ENCODE measurements around the gene MGAT1. TPM values are rescaled to one million over a fixed set of nuclear protein-coding genes. Genes with fewer than 3 reads are reported as not detected.

MGAT1 gene
- total and polyA plus RNA-seq, 8 donors: 53.4 to 96.3 (median 68.0) TPM

GRCh38 chr5:180839227-180839626, 36.6 kb upstream of the MGAT1 start:
- no peak for FAIRE-seq
- no peak for ATAC-seq
- H3K27ac ChIP-seq: no peak overlapping the region
- WGBS, 2 donors: 99 to 100% methylated on average over 2 of the region's 2 CpGs
- intact Hi-C loops (cut with DNase I): no loop called here
- H3K27me3 ChIP-seq: no peaks in the 10 kb centered on the region
- H3K9me3 ChIP-seq: no peaks in the 10 kb centered on the region
- no peak overlapping the region for H3K4me3 ChIP-seq
- H3K4me1 ChIP-seq: no peaks in the 10 kb centered on the region
- peaks cover 0 to 11% (median 0%) of the 10 kb centered on the region in 3 donors for H3K36me3 ChIP-seq
- DNase-seq: no peak
- no peak for TF ChIP-seq CTCF (IDR thresholded peaks at IDR 0.05)

- DNase-seq (no peak), ATAC-seq (no peak), FAIRE-seq (no peak)
- intact Hi-C loops (cut with DNase I): no loop called here
- H3K9me3 ChIP-seq: no peaks in the 10 kb centered on the region
- H3K4me1 ChIP-seq: peaks cover 0 to 5% (median 4%) of the 10 kb centered on the region in 3 donors
- no peak for TF ChIP-seq CTCF (IDR thresholded peaks at IDR 0.05)
- H3K27me3 ChIP-seq: no peaks in the 10 kb centered on the region
- H3K27ac ChIP-seq: no peak overlapping the region
- peaks cover 0 to 11% (median 0%) of the 10 kb centered on the region in 3 donors for H3K36me3 ChIP-seq
- no peak overlapping the region for H3K4me3 ChIP-seq
- WGBS, 2 donors: 94 to 99% methylated on average over 4 of the region's 4 CpGs
These were observed 34.9 kb upstream of the MGAT1 start for GRCh38 chr5:180837478-180837877.

- FAIRE-seq: no peak
- Histone ChIP-seq H3K4me1 (peaks cover 0 to 18% (median 15%) of the 10 kb centered on the region in 3 donors), H3K27ac (no peak overlapping the region), H3K36me3 (peaks cover 0 to 11% (median 0%) of the 10 kb centered on the region in 3 donors), H3K9me3 (no peaks in the 10 kb centered on the region), H3K27me3 (no peaks in the 10 kb centered on the region), H3K4me3 (peak overlapping the region in 2 of 4 donors; percentile 76 to 89)
- WGBS, 2 donors: 48 to 55% methylated on average over 2 of the region's 2 CpGs
- no peak for ATAC-seq
- TF ChIP-seq CTCF (IDR thresholded peaks at IDR 0.05): no peak
- DNase-seq: no peak
- intact Hi-C loops (cut with DNase I): no loop called here
These were observed 30.0 kb upstream of the MGAT1 start for GRCh38 chr5:180832638-180833068.

DNA sequence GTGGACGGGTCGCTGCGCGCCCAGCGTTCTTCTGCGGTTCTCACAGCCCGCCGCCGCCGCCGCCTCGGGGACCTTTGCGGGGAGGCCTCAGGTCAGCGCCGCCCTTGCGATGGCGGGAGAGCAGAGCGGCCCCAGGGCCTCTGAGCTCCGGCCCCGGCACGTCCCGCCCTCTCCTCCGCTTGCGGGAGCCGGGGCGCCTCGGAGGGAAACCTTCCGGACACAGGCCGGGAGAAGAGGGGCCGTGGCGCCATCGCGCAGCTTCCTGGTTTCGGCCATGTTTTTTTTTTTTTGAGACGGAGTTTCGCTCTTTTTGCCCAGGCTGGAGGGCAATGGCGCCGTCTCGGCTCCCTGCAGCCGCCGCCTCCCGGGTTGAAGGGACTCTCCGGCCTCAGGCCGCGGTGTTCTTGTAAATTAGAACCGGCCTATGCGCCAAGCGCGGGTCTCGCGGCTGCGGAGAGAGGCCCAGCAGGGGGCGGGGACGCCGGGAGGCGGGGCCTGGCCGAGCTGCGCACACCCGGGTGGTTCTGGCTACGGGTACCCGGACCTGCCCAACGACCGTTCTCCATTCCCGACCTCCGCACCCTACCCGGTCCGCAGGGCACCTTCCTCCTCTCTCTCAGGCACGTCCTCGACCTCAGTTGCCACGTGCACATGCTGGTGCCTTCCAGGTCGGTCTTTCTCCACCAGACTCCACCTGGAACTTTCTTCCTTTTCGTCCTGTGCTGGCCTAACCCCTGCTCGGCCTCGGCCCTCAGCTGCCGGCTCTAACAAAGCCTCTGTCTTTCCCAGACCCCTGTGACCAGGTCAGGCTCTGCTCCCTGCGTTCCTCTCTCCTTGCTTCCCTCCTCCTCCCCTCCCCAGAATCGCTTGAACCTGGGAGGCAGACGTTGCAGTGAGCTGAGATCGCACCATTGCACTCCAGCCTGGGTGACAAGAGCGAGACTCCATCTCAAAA, 28.8 kb upstream of the MGAT1 start:
- H3K4me1 ChIP-seq: peaks cover 9 to 23% (median 18%) of the 10 kb centered on the region in 3 donors
- 1% methylated on average over 68 to 80 of the region's 80 CpGs for WGBS, 2 donors

More for the DNA sequence above, 28.8 kb upstream of the MGAT1 start:
- FAIRE-seq (no peak), DNase-seq (peak; percentile 84 to 95 (median 89)), ATAC-seq (peak; percentile 94 to 97 (median 94))
- Histone ChIP-seq H3K27me3 (no peaks in the 10 kb centered on the region), H3K36me3 (peaks cover 0 to under 1% (median 0%) of the 10 kb centered on the region in 3 donors), H3K9me3 (no peaks in the 10 kb centered on the region), H3K27ac (peak overlapping the region; percentile 92 to 99 (median 96)), H3K4me3 (peak overlapping the region; percentile 76 to 90 (median 86))
- intact Hi-C loops (cut with DNase I): no loop called here
- TF ChIP-seq CTCF (IDR thresholded peaks at IDR 0.05): no peak

All from pancreas (tissue), 10 donors.